KMS-11 (cell line): ENCODE measurements around the gene CSTB.

ENCODE experiments used
- H2AFZ ChIP-seq: fragments of 200-600 bp; sonication (generic); 2 replicates; pipeline ENCODE4 v1.6.1; 2016; ENCODE audit warnings: antibody characterized with exemption, mixed run types, low read depth
- H3K27ac ChIP-seq: fragments of 200-600 bp; sonication (generic); 2 replicates; pipeline ENCODE4 v1.6.1; 2016; ENCODE audit warnings: mild to moderate bottlenecking, mixed run types
- H3K27me3 ChIP-seq: fragments of 200-600 bp; sonication (generic); 2 replicates; pipeline ENCODE4 v1.6.1; 2017; ENCODE audit warnings: mild to moderate bottlenecking, low read depth, mixed run types, moderate library complexity; ENCODE audit not compliant: insufficient read depth
- H3K36me3 ChIP-seq: fragments of 200-600 bp; sonication (generic); 2 replicates; pipeline ENCODE4 v1.6.1; 2017; ENCODE audit warnings: mild to moderate bottlenecking, mixed run types; ENCODE audit not compliant: insufficient read depth
- H3K4me1 ChIP-seq: fragments of 200-600 bp; sonication (generic); 2 replicates; pipeline ENCODE4 v1.6.1; 2016; ENCODE audit warnings: mild to moderate bottlenecking, low read depth, mixed run types; ENCODE audit not compliant: poor library complexity, severe bottlenecking
- H3K4me2 ChIP-seq: fragments of 200-600 bp; sonication (generic); 2 replicates; pipeline ENCODE4 v1.7.0; 2016; ENCODE audit warnings: mild to moderate bottlenecking, mixed run types
- H3K4me3 ChIP-seq: fragments of 200-600 bp; sonication (generic); IDR thresholded peaks from 2 replicates; pipeline ENCODE4 v1.6.1; 2017; ENCODE audit warnings: low read depth, low read length, mixed read lengths; ENCODE audit not compliant: insufficient read depth
- H3K79me2 ChIP-seq: fragments of 200-600 bp; sonication (generic); 2 replicates; pipeline ENCODE4 v1.6.1; 2016; ENCODE audit warnings: low read depth, mixed run types; ENCODE audit not compliant: insufficient read depth
- H3K9ac ChIP-seq: fragments of 200-600 bp; sonication (generic); 2 replicates; pipeline ENCODE4 v1.6.1; 2016; ENCODE audit warnings: mild to moderate bottlenecking, mixed run types
- H4K20me1 ChIP-seq: fragments of 200-600 bp; sonication (generic); 2 replicates; pipeline ENCODE4 v1.6.1; 2016; ENCODE audit warnings: mild to moderate bottlenecking, mixed run types; ENCODE audit not compliant: insufficient read depth
- CTCF ChIP-seq: fragments of 200-600 bp; sonication (generic); conservative IDR thresholded peaks from 2 replicates; pipeline ENCODE4 v1.6.1; 2017; ENCODE audit warnings: low read depth, mild to moderate bottlenecking, antibody characterized with exemption, low read length, moderate library complexity, mixed read lengths

The CSTB gene

GRCh38 chr21:43817157-43818086 is 41.3 kb upstream of the CSTB start:
- Histone ChIP-seq H3K27me3 (no peaks in the 10 kb centered on the region), H3K36me3 (no peaks in the 10 kb centered on the region), H2AFZ (no peak overlapping the region), H4K20me1 (no peaks in the 10 kb centered on the region), H3K27ac (no peak overlapping the region), H3K4me3 (no peak overlapping the region), H3K4me2 (no peak overlapping the region), H3K4me1 (no peaks in the 10 kb centered on the region), H3K9ac (no peak overlapping the region), H3K79me2 (no peaks in the 10 kb centered on the region)
- no peak for TF ChIP-seq CTCF

- Histone ChIP-seq H4K20me1 (no peaks in the 10 kb centered on the region), H3K27me3 (no peaks in the 10 kb centered on the region), H3K4me2 (no peak overlapping the region), H3K4me1 (no peaks in the 10 kb centered on the region), H3K36me3 (no peaks in the 10 kb centered on the region), H3K4me3 (no peak overlapping the region), H2AFZ (no peak overlapping the region), H3K27ac (no peak overlapping the region), H3K9ac (no peak overlapping the region), H3K79me2 (no peaks in the 10 kb centered on the region)
- TF ChIP-seq CTCF = peak; percentile 10; the same call in 1 of the 2 replicates
These were observed 40.5 kb upstream of the CSTB start for GRCh38 chr21:43816611-43817071.

- Histone ChIP-seq H3K79me2 (no peaks in the 10 kb centered on the region), H3K36me3 (no peaks in the 10 kb centered on the region), H4K20me1 (no peaks in the 10 kb centered on the region), H3K4me1 (peaks cover 2% of the 10 kb centered on the region), H3K9ac (no peak overlapping the region), H3K4me2 (no peak overlapping the region), H3K27ac (no peak overlapping the region), H3K27me3 (no peaks in the 10 kb centered on the region), H3K4me3 (no peak overlapping the region), H2AFZ (no peak overlapping the region)
- TF ChIP-seq CTCF = 0 out of 2 replicates have a peak, but pooled peaks have one; percentile 4
These were observed 39.9 kb upstream of the CSTB start for GRCh38 chr21:43815991-43816390.

- Histone ChIP-seq H3K79me2 (no peaks in the 10 kb centered on the region), H3K4me3 (no peak overlapping the region), H3K27me3 (no peaks in the 10 kb centered on the region), H3K4me1 (peaks cover 6% of the 10 kb centered on the region), H4K20me1 (no peaks in the 10 kb centered on the region), H2AFZ (no peak overlapping the region), H3K4me2 (no peak overlapping the region), H3K9ac (no peak overlapping the region), H3K27ac (no peak overlapping the region), H3K36me3 (no peaks in the 10 kb centered on the region)
- TF ChIP-seq CTCF = no peak
These were observed 39.1 kb upstream of the CSTB start for GRCh38 chr21:43815107-43815613.
